ENCODE measurements around the gene TBX3.

TBX3 gene

DNA sequence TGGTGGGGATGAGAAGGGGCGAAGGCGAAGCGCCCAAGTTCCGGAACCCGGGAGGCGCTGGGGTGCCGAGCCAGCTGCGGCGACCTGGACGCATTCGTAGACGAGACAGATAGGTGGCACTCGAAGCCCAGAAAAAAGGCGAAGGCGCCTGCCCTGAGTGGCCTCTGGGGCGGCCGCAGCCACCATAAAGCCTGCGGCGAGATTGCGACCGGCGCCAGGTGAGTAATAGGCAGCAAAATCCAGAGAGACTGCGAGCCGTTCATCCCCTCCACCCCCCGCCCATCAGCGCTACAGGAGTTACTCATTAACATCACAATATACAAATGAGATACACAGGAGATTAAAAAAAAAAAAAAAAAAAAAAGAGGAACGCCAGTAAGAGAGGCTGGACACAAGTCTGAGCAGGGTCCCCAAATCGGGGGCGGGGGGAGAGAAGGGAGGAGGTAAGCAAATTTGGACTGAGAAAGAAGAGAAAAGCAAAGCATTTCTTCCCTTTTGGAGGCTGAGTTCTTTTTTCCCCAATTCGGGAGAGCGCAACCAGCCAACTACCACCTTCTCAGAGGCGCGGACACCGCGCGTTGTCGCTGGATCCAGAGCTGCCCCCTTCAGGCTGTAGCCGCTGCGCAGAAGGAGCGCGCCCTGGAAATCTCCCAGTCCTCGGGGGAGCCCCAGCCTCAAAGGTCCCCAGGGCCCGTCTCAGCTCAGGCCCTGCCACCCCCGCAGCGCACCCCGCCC lies 15.7 kb downstream of the TBX3 start:
- no peak for DNase-seq (ENCODE audit: low spot score)

DNA sequence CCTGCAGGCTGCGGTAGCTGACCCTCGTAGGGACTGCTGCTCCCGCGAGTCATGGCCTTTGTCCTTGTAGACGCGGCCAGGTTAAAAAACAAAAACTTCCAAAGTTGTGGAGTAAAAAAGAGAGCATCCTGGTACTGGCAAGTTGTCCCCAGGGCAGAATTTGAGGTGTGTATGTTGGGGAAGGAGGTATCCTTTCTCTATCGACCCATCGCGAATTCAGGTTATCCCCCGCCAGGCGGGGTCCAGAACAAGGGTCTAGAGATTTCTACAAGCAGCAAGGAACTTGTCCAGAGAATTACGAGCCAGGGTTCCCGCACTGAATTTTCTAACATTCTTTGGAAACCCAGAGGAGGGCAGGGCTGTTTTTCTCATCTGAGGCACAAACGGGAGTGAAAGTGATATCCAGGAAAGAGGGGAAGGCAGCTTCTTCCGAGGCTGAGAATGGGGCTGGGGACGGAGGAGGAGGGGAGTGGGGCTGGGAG lies 16.3 kb downstream of the TBX3 start:
- DNase-seq (ENCODE audit: low spot score): no peak

DNA sequence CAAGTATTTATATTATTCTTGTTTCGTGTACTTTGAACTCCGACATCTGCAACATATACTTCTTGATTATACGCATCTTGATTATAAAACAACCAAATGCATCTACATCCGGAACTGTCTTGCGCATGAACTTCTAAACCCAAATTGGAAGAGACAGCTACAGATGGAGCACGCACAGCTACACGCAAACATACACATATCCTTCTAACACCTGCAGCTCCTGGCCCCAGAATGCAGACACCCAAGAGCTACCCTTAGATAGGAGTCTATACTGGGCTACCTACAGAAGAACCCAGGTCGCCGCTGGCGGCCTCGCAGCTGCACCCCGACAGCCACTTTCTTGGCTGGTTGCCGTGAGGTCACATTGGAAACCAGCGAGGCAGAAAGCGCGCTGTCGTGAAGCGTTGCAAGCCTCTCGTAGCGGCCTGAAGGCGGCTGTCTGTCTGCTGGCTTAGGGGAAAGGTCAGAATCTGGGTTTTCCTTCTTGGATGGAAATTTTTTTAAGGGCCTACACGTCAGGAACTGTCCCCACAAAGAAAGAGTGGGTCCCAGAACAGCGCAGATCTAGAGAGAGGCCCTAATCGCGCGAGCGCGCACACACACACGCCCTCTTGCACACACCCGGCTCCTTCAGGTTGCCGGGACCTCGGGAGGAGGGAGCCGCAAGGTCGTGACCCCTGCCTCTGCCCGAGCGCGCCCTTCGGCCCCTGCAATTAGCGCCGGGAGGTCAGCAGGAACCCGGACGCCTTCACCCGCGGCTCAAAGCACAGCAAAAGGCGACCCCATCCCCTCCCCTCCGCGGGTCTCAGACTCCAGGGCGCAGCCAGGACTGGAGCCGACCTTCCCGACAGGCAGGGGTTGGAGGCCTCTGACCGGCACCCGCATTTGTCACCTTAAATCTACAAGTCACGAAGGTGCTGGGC lies 17.0 kb downstream of the TBX3 start:
- DNase-seq (ENCODE audit: low spot score): no peak

DNA sequence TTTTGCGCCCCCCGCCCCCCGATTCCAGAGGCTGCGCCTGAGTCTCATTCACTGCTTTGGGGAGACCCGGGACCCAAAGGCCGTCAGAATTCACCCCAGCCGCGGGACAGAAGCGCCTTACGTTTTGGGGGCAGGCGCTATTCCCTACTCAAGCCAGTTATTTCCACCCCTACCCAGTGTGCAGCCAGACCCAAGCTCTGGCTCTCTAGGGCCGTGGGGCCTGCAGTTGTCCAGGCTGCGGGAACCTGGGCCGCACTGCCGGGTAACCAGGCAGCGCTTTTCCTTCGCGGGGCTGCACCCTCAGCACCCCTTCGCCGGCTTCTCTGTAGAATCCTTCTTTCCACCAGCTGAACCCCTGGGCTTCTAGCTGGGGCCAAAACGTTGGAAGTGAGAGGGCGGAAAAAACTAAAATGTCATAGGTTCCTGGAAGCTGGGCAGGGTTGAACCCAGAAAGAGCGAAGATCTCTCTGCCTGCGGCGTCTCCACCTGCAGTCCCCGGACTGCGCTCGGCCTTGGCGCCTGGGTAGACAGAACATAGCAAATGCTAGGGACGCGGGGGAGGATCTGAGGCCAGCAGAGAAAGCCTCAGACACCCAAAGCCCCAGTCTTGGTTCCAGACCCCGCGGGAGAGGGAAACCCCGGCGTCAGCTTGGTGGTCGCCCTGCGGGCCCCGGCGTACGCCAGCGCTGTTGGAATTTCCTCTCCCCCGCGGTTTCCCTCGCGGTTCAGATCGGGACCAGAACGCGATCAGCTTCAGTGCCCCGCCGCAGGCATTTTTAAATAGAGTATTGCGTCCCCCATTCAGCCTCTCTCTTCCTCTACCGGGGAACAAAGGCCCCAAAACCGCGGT lies 18.3 kb downstream of the TBX3 start:
- DNase-seq (ENCODE audit: low spot score): no peak

DNA sequence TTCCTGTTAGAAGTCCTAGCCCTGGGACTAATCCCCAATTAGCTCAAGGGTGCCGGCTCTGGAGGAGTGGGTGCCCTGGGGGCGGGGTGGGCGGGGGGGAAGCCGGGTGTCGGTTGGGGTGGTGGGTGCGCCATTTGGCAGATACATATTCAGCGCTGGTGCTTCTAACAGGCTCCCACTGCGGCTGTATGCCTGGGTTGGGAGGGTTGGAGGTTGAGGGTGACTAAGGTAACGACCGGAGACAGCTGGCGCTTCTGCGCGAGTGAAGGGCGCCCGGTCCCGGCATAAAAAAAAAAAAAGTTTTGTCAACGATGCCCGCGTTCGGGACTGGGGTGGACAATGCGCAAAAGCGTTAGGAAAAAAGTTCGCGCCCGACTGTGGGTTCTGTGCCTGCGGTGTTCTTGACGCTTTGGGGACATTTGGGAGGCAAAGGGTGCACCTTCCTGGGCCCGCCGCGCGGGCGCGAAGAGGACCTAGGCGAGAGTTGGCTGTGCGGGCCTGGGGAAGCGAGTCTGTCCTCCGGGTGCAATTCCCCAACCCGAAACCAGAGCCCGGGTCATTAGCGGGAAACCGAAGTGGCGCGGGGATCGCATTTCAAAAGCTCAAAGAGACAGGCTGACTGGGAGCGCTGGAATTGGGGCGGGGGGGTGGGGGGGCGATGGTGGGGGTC lies 19.2 kb downstream of the TBX3 start:
- DNase-seq (ENCODE audit: low spot score): no peak

DNA sequence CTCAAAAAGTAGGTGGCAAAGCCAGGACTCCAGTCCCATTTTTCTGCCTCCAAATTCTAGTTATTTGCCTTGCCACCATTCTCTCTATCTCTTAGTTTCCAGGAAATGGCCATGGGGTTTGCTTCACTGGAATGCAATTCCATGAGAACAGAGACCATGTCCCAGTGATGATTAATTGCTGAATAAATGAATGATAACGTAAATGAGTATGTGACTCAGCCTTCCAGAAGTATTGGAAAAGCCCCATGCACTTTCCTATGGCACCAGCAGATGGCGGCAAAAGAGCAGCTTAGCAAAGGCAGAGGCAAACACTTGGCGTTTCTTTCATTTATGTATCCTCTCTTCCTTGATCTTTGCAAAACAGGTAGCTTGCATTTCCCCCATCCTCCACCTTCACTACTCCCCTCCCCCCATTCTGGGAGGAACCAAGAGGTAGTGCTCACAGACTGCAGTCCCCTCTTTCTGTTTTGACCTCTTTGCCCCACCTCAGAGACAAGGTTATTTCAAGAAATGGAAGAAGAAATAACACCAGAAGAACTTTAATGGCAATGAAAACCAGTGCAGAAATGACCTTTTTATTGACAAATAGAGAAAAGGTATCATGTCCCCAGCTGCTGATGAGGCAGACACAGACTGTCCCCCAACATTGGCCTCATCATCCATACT lies 21.3 kb downstream of the TBX3 start:
- peak; percentile 43 for DNase-seq (ENCODE audit: low spot score)

DNA sequence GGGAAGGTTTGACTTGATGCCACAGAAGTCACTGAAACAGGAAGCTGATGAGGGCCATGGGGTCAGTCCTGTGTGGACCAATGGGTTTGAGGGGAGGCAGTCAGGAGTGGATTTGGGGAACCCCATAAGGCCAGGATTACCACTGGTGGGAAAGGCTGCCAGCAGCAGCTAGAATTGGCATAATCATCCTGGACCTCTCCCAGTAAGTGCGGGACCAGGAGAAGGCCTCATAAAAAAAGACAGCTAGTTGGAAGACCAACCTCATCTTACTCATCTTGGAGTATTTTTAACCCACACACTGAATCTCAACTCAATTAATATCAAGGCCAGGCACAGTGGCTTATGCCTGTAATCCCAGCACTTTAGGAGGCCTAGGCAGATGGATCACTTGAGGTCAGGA lies 22.7 kb downstream of the TBX3 start:
- no peak for DNase-seq (ENCODE audit: low spot score)

DNA sequence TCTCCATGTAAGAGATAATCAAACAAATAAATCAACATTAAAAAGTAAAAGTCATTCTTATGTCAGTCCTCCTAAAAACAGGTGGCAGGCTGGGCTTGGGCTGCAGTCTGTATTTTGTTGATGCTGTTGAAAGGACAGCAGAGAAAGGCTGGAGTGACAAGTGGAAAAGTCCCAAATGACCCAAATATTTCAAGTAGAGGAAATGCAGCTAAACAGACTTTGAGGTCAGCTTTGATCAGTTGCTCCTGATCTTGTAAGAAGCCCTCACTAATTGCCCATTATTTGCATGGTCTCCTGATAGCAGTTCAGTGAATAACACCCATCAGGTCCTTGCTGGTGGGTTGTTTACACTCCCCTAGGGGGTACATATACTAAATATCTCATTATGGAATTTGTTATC lies 24.9 kb downstream of the TBX3 start:
- no peak for DNase-seq (ENCODE audit: low spot score)

DNA sequence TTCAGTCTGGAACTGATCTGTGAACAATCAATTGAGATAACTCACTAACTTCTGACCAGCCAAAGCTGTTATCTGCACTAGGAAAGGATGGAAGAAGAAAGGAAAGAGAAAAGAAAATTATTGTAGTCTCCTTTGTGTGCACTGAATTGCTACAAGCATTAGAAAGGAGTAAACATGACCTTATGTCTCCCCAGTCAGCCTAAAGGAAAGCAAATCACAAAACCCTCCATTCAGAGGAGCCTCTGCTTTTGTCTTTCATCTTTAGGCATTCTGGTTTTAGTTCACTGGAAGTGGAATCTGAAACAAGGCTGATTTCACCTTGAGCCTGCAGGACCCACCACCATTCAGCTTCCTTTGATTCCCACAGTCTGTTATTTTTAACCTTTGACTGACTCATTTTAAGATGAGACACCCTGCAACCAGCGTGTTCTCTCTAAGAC lies 26.0 kb downstream of the TBX3 start:
- no peak for DNase-seq (ENCODE audit: low spot score)

DNA sequence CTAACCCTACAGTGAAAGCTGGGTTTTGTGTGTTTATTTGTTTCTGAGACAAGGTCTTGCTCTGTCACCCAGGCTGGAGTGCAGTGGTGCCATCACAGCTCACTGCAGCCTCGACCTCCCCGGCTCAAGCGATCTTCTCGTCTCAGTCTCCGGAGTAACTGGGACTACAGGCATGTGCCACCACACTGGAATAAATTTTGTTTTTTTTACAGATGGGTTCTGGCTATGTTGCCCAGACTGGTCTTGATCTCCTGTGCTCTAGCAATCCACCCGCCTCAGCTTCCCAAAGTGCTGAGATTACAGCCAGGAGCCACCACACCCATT lies 26.4 kb downstream of the TBX3 start:
- DNase-seq (ENCODE audit: low spot score): no peak

DNA sequence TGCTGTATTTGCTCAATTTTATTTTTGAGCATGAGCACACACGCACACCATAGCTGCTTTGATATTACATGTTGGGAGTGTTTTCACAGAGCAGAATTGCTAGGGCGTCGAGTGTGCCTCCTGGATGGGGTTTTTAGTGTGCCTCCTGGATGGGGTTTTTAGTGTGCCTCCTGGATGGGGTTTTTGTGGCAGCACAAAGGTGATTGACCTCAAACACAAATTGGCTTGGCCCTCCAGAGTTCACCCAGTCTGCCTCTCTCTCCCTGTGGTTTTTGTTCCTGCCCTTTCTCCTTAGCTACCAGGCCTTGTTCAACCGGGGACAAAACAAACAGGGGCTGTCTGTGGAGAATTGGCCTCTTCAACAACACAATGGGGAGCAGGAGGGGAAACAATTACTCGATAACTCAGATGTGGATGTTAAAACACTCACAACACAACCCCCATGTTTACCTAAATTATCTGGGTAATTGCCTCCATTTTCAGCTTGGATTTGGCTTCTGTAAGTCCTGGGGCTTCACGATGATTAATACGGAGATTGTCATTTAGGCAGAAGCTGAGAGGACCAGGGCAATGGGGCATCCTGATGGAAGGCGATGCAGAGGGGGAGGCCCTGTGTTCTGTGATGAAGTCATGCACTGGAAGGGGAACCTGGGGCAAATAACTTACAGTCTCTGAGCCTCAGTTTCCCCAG lies 26.9 kb downstream of the TBX3 start:
- no peak for DNase-seq (ENCODE audit: low spot score)

DNA sequence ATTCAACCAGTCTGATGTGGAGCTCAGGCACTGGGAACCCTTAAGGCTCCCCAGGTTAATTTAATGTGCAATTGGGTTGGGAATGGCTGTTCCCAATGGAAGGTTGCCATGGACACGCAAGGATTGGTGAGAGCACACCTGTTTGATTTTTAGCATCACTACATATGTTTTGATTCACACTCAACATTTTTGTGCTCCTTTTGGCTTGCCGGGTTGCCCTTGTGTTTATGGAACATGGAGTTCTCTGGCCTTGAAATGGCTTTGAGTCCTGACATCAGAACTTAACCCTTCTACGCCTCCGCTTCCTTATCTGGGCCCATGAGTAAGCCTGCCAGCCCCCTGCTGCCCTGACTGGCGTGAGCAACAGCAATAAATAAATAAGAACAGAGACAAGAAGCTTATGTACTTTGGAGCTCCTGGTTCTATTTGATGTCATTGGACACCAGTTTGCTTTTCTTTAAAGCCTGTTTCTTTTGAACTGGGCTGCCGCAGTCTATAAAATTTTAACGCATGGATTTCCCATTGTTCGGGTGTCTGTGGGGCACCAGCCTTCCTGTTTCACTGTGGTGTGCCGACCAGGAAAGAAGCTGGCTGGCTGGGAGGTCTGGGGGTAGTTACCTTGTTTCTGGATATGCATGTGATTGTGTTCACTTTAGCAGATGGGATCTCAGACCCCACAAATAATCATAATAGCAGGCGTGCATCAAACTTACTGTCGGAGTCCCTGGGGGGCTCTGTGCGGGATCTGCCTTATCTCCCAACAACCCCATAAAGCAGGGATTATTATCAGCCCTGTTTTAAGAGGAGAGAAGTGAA lies 27.8 kb downstream of the TBX3 start:
- DNase-seq (ENCODE audit: low spot score): no peak

DNA sequence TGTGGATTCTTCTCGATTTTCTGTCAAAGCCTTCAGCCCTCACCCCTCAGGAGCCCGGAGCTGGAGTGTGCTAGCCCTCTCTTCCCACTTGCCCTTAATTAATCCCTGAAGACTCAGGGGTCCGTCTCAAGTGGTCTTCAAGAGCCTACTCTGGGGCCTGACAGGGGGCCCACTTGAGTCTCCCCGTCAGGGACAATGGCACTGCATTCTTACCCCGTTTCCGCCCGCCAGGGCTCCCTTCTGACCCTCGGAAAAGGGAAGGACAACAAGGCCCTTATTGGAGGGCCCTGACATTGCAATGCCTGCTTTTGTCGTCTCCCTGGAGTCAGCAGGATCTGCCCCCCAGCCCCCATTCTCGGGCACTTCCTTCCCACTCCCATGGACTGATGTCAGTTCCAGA lies 34.4 kb downstream of the TBX3 start:
- no peak for DNase-seq (ENCODE audit: low spot score)

DNA sequence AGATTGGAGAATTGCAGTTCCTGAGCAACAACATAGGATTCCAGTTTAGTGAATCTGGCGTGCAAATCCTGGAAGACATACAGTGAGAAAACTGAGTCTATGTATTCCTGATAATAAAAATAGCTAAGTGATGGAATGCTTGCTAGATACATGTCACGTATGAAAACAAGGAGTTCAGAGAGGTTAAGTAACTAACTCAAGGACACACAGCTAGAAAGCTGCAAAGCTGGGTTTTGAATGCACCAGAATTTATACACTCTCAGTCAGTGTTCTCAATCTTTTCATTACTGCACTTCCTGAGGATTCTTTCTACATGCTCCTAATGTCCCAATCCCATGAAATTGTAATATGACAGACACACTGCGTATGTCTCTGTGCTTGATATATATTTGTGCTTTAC lies 35.3 kb downstream of the TBX3 start:
- DNase-seq (ENCODE audit: low spot score): no peak

DNA sequence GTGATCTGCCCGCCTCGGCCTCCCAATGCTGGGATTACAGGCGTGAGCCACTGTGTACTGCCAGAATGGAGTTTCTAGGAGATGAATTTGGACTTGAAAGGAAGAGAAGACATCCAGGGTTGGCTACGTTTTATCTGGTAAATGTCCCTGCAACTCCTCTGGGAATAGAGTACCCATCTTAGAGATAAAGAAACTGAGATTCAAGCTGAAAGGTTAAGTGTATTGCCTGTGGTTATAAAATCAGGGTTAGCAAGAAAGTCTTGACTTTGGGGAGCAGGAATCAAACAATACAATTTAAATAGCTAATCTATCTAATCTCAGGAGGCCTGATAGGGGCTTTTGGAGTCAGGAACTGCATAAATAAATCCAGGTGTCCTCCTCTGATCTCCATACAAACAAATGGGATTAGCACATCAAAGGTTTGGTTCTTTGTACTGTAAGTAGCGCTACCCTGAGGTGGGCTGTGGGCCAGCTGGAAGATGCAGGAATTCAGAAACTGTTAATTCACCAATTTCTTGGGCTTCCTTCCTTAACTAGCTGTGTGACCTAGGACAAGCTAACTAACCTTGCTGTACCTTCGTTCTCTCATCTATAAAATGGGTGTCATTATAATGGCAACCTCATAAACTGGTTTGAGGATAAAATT lies 45.1 kb downstream of the TBX3 start:
- no peak for DNase-seq (ENCODE audit: low spot score)

DNA sequence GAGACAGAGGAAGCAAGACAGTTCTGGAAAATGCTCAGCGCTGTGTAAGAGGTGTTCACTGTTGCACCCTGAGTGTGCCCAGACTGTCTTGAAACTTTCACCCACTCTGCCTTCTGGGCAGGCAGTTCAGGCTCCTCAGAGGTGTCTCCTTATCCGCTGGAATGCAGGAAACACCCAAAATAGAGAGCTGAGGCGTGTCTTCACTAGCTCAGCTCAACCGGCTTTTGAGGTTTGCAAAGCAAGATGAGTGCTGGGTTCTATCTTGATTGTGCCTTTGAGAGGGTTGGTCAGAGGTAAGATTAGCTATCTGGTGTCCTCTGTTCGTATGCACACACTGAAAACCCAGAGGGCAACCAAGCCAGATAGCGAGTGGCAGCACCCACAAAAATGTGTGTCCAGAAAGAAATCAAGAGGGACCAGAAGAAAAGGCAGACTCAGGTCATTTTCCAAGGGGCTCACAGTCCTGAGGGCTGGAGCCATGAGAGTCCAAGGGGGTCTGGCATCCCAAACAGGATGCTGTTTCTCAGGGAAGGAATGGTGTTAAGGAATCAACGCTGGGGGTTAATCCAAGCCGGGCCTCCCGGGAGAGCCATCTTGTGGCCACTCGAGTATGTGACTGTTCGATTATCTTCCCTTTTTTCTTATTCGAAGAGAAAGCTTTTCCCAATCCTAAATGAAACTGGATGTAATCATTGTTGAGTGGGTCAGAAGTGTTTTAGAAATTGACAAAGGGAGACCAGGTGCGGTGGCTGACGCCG lies 47.1 kb downstream of the TBX3 start:
- no peak for DNase-seq (ENCODE audit: low spot score)

DNA sequence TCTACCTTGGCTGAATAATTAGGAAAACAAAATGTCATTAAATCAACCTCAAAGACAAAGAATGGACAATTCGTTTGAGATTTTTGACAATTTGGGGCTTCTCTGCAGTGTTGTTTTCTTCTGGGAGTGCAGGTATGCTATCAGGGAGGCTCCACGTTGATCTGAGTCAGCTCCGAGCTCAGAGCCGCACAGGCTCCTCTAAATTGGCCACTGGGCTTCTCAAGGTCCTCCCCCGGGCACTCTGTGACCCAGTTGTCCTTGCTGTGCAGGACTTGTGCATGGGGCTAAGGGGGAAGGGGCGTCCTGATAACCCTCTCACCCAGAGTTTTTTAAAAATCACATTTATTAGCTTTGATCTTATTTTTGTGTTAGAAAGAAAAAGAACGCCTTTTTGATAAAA lies 52.7 kb downstream of the TBX3 start:
- no peak for DNase-seq (ENCODE audit: low spot score)

DNA sequence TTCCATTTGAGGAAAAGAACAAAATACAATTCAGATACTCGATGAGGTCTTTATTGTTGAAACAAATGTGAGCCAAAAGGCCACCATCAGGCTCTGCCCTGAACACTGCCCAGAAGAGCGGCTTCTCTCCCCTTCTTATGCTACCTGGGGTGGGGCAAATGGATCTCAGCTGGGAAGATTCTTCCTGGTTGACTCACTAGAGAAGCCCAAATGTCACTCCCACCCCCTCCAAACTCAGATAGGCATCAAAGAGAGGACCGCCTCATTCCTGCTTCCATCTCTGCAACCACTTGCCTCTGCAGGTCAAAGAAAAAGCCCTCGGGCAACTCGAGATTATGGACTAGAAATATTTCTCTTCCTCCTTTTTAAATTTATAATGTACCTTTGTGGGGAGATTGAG lies 55.8 kb downstream of the TBX3 start:
- no peak for DNase-seq (ENCODE audit: low spot score)

DNA sequence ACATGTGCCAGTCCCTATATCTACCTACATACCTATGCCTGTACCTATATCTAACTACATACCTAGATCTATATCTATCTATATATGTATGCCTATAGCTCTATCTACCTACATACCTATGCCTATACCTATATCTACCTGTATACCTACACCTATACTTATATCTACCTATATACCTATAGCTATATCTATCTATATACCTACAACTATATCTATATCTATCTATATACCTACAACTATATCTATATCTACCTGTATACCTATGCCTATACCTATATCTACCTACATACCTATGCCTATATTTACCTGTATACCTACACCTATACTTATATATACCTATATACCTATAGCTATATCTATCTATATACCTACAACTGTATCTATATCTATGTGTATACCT lies 56.6 kb downstream of the TBX3 start:
- DNase-seq (ENCODE audit: low spot score): no peak

Data from CD4-positive, alpha-beta T cell treated with Interleukin-6 at 100 ng/mL for 8 hours (primary cell).